CD4-positive, CD25-positive, alpha-beta regulatory T cell (primary cell): ENCODE data around the gene TMEM31. TPM values are rescaled to one million over a fixed set of nuclear protein-coding genes. Genes with fewer than 3 reads are reported as not detected.
A peak's percentile ranks its signal among the peaks of the same experiment; 100 is the strongest.

Source experiments
- ATAC-seq, 2 donors: fragments of 150-1000 bp; cut with Tn5 transposase; one replicate each; pipeline ENCODE4 v1.10.0; 2021; ENCODE audit warnings: low read depth in 2 of 2, moderate number of reproducible peaks in 2 of 2, moderate library complexity in 1 of 2
- DNase-seq, 3 donors: peaks; one replicate each; pipeline versions ENCODE4 v3.0.0 to v3.0.0-alpha.2; 2012 to 2022; ENCODE audit warnings: mixed read lengths in 1 of 3
- H3K27ac ChIP-seq: one replicate; pipeline ENCODE4 v1.7.0; 2013; ENCODE audit warnings: mild to moderate bottlenecking, low read length; ENCODE audit not compliant: insufficient read depth, poor library complexity, severe bottlenecking
- H3K27me3 ChIP-seq: one replicate; pipeline ENCODE4 v1.7.0; 2013; ENCODE audit warnings: low read length; ENCODE audit not compliant: control insufficient read depth, insufficient read depth
- H3K36me3 ChIP-seq: one replicate; pipeline ENCODE4 v1.7.0; 2013; ENCODE audit warnings: mild to moderate bottlenecking, low read length, moderate library complexity; ENCODE audit not compliant: control insufficient read depth, insufficient read depth
- H3K4me1 ChIP-seq: 2 replicates; pipeline ENCODE4 v1.7.0; 2013; ENCODE audit warnings: mild to moderate bottlenecking, low read length; ENCODE audit not compliant: insufficient read depth, control insufficient read depth, poor library complexity, severe bottlenecking
- H3K4me3 ChIP-seq: one replicate; pipeline ENCODE4 v1.7.0; 2013; ENCODE audit warnings: low read depth, mild to moderate bottlenecking, low read length, moderate library complexity
- H3K9me3 ChIP-seq, 2 experiments: 1 replicate in 1 of 2; 2 replicates in 1 of 2; pipeline ENCODE4 v1.7.0; 2013; ENCODE audit warnings: low read length in 2 of 2, mild to moderate bottlenecking in 1 of 2, moderate library complexity in 1 of 2; ENCODE audit not compliant: control insufficient read depth in 2 of 2
- H3K27ac Mint-ChIP-seq, 3 donors: one replicate each; pipeline ENCODE4 v1.8.0; 2020 to 2022; ENCODE audit warnings: mild to moderate bottlenecking in 3 of 3, mixed read lengths in 3 of 3, moderate library complexity in 2 of 3
- H3K27me3 Mint-ChIP-seq: one replicate; pipeline ENCODE4 v1.8.0; 2022; ENCODE audit warnings: mild to moderate bottlenecking, mixed read lengths
- H3K36me3 Mint-ChIP-seq: one replicate; pipeline ENCODE4 v1.8.0; 2020; ENCODE audit warnings: mixed read lengths
- H3K4me1 Mint-ChIP-seq, 4 donors: one replicate each; pipeline ENCODE4 v1.8.0; 2020 to 2022; ENCODE audit warnings: mixed read lengths in 4 of 4, mild to moderate bottlenecking in 1 of 4
- H3K4me3 Mint-ChIP-seq, 4 donors: one replicate each; pipeline ENCODE4 v1.8.0; 2020 to 2022; ENCODE audit warnings: mild to moderate bottlenecking in 4 of 4, mixed read lengths in 4 of 4, moderate library complexity in 3 of 4
- H3K9me3 Mint-ChIP-seq, 7 donors: one replicate each; pipeline ENCODE4 v1.8.0; 2020 to 2022; ENCODE audit warnings: mixed read lengths in 7 of 7, mild to moderate bottlenecking in 3 of 7, moderate library complexity in 2 of 7
- polyA plus RNA-seq, 4 donors: library from polyadenylated mRNA; unstranded; fragments of 300-500 nt; fragmentation: Illumina TruSeq; gene quantifications; one replicate each; pipeline ENCODE4 v1.2.3, GENCODE V29; 2021
- total RNA-seq: library from RNA; stranded (reverse); gene quantifications from one replicate; pipeline ENCODE4 v1.2.3, GENCODE V29; 2022

TMEM31 gene
- total and polyA plus RNA-seq, 5 donors from 2014 or later = 1.0 TPM; not detected in 4

DNA sequence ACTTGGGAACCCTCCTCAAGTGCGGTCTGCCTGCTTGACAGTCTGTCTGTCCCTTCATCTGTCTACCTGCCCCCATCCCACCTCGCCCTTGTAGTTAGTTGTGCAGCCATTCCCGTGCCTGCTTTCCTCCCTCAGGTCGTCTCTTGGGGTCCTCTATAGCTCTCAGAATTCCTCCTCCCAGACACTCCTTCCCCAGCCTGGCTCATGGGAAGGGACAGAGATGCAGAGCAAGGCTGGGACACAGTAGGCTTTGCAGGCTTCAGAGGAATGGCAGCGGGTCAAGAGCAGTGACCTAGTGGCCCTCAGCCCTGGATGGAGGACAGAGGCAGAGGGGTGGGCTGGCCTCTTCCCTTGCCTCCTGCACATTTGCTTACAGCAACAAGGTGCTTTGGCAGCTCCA is 18.3 kb downstream of the TMEM31 start:
- H3K27me3 Mint-ChIP-seq = peaks cover 4% of the 10 kb centered on the region

DNA sequence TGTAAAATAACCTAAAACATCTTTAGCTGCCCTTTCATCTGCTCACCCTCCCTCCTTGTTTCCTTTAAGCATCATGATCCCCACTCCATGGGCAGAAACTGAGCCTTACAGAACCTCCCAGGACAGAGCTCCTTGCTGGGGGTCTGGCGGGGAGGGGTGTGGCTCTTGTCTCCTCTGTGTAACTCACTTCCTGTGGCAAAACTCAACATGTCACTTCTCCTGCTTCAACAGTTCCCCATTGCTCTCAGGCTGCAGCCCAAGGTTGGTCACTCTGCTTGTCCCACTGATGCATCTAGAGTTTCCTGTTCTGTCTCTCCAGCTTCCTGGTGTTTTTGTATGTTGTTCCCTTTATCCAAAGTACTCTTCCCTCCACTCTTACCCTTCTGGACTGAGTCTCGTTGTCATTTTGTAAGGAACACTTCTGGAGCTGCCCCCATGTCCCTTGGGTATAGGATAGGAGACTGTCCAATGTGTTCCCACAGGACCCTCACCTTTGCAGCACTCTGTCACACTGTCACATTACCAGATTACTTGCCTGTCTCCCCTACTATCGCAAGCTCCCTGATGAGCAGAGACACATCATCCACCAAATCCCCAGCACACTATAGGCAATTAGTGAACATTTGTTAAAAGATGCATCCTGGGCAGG is 19.6 kb downstream of the TMEM31 start:
- no peak overlapping the region for H3K27ac Mint-ChIP-seq
- H3K36me3 ChIP-seq = no peaks in the 10 kb centered on the region
- H3K36me3 Mint-ChIP-seq = no peaks in the 10 kb centered on the region
- H3K4me1 Mint-ChIP-seq = peaks cover 0 to 4% (median 0%) of the 10 kb centered on the region in 4 donors
- peaks cover 4% of the 10 kb centered on the region for H3K27me3 Mint-ChIP-seq
- no peaks in the 10 kb centered on the region for H3K4me1 ChIP-seq
- DNase-seq = no peak
- no peak for ATAC-seq
- no peak overlapping the region for H3K27ac ChIP-seq
- peaks cover 4% of the 10 kb centered on the region for H3K27me3 ChIP-seq
- H3K4me3 Mint-ChIP-seq = no peak overlapping the region
- no peaks in the 10 kb centered on the region for H3K9me3 ChIP-seq
- no peaks in the 10 kb centered on the region for H3K9me3 Mint-ChIP-seq
- no peak overlapping the region for H3K4me3 ChIP-seq

More for the DNA sequence above, 18.3 kb downstream of the TMEM31 start:
- no peaks in the 10 kb centered on the region for H3K36me3 ChIP-seq
- H3K4me1 ChIP-seq = no peaks in the 10 kb centered on the region
- no peaks in the 10 kb centered on the region for H3K9me3 ChIP-seq
- H3K27ac ChIP-seq = no peak overlapping the region
- no peak for DNase-seq
- H3K4me3 ChIP-seq = no peak overlapping the region
- no peaks in the 10 kb centered on the region for H3K36me3 Mint-ChIP-seq
- peaks cover 0 to 4% (median 0%) of the 10 kb centered on the region in 4 donors for H3K4me1 Mint-ChIP-seq
- peaks cover 2% of the 10 kb centered on the region for H3K27me3 ChIP-seq
- no peak overlapping the region for H3K27ac Mint-ChIP-seq
- no peak for ATAC-seq
- H3K9me3 Mint-ChIP-seq = no peaks in the 10 kb centered on the region
- no peak overlapping the region for H3K4me3 Mint-ChIP-seq

DNA sequence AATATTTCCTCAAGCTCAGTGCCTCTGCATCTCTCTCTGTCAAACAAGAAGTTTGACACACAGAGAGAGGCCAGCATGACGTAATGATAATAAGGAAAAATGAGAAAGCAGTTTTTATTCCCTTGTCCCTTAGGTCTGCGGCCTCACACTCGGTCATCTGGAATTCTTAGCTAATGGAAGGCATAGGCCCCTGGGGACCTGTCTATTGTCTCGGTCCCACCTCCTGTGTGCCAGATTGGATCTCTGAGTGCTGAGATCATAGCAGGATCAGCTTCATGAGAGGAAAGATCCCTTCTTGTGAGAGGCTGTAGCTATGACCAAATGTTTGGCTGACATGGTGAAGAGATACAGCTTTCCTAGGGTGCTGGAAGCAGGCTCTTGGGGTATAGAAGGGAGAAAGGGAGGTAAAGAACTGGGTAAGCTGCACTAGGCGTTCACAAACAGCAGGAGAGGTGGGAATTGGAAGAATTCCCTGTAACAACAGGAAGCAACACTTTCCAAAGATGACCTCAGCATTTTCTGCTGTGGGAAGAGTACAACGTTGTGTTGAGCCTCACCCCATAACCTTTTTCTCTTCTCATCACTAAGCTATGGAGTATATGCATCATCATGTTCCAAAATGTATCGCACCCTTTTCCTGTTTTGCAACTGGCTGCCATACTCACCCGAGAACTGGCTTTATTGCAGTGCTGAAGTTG is 20.2 kb downstream of the TMEM31 start:
- peaks cover 0 to 4% (median 0%) of the 10 kb centered on the region in 4 donors for H3K4me1 Mint-ChIP-seq
- H3K9me3 ChIP-seq = no peaks in the 10 kb centered on the region
- no peak for ATAC-seq
- no peaks in the 10 kb centered on the region for H3K4me1 ChIP-seq
- H3K36me3 ChIP-seq = no peaks in the 10 kb centered on the region
- H3K4me3 Mint-ChIP-seq = no peak overlapping the region
- peaks cover 4% of the 10 kb centered on the region for H3K27me3 ChIP-seq
- H3K27me3 Mint-ChIP-seq = peaks cover 2% of the 10 kb centered on the region
- DNase-seq = no peak
- H3K4me3 ChIP-seq = no peak overlapping the region
- H3K27ac Mint-ChIP-seq = no peak overlapping the region
- no peak overlapping the region for H3K27ac ChIP-seq
- H3K9me3 Mint-ChIP-seq = no peaks in the 10 kb centered on the region
- no peaks in the 10 kb centered on the region for H3K36me3 Mint-ChIP-seq

DNA sequence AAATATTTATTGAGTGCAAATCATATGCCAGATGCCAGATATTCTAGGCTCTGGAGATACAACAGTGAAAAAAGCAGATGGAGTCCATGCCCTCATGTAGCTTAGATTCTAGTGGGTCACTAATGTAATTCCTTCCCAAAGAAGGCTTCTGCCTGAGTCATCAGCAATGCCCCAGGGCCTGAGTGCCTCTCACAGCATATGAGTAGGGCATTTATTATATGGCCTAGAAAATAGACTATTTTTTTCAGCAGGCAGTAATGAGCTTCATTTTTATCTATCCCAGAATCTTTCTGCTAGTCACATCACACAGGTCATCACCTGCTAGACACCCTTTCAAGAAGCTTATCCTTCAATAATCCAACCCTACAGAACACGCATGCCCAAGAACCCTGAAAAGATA is 22.3 kb downstream of the TMEM31 start:
- H3K4me3 Mint-ChIP-seq = no peak overlapping the region
- H3K36me3 ChIP-seq = no peaks in the 10 kb centered on the region
- no peak overlapping the region for H3K27ac ChIP-seq
- no peaks in the 10 kb centered on the region for H3K9me3 ChIP-seq
- no peak overlapping the region for H3K27ac Mint-ChIP-seq
- no peak overlapping the region for H3K4me3 ChIP-seq
- peaks cover 4% of the 10 kb centered on the region for H3K27me3 ChIP-seq
- DNase-seq = no peak
- no peak for ATAC-seq
- no peaks in the 10 kb centered on the region for H3K4me1 ChIP-seq
- no peaks in the 10 kb centered on the region for H3K9me3 Mint-ChIP-seq
- peaks cover 0 to 4% (median 0%) of the 10 kb centered on the region in 4 donors for H3K4me1 Mint-ChIP-seq
- H3K27me3 Mint-ChIP-seq = no peaks in the 10 kb centered on the region
- H3K36me3 Mint-ChIP-seq = no peaks in the 10 kb centered on the region

DNA sequence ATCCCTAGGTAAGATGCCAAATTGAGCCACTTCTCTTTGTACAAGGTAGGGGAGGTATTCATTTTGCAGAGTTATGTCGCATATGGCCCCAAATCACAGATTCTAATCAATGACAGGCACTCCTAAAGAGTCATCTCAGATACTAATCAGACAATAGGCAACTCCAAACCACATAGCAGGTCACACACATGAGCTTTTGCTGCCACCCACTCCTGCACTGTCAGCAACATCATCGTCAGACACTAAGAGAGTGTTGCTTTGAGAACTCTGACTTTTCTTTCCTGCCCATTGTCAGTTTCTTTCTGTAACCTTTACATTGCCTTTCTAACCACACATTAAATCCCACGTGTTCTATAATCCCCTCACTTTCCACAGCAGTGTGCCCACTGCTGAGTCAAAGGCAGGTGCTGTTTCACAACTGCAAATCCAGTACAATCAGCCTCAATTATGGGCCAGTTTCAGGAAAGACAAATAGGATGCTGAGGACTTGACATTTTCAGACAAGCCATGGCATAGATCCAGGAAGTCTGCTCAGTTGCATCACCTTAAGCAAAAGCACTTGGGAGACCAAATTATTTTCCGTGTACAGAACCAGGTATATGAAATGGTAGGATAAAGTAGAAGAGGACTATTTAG is 23.5 kb downstream of the TMEM31 start:
- no peaks in the 10 kb centered on the region for H3K4me1 ChIP-seq
- H3K36me3 ChIP-seq = no peaks in the 10 kb centered on the region
- Mint-ChIP-seq H3K9me3 (no peaks in the 10 kb centered on the region), H3K36me3 (no peaks in the 10 kb centered on the region), H3K27me3 (no peaks in the 10 kb centered on the region), H3K4me3 (no peak overlapping the region), H3K4me1 (peaks cover 0 to 4% (median 0%) of the 10 kb centered on the region in 4 donors), H3K27ac (no peak overlapping the region)
- H3K9me3 ChIP-seq = no peaks in the 10 kb centered on the region
- no peak overlapping the region for H3K4me3 ChIP-seq
- no peak for ATAC-seq
- no peak overlapping the region for H3K27ac ChIP-seq
- DNase-seq = no peak
- peaks cover 4% of the 10 kb centered on the region for H3K27me3 ChIP-seq

DNA sequence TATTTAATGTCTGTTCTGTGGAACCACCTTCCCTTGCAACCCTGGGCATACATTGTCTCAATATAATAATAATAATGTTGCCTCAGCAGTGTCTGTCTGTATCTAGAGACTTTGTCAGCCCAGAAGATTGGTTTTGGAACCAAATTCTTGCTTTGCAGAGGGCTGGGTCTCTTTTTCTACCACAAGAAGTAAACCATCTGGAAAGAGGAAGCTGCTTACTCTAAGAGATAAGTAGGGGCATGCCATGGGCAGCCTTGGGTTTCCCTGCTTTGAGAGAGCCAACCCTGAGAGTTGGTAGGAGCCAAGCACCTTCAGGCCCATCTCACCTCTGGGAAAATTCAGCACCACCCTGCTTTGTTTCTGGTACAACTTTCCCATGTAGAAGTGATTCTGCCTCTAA is 27.0 kb downstream of the TMEM31 start:
- Mint-ChIP-seq H3K4me3 (no peak overlapping the region), H3K27ac (peak overlapping the region in 1 of 3 donors; percentile 38), H3K4me1 (no peaks in the 10 kb centered on the region)

DNA sequence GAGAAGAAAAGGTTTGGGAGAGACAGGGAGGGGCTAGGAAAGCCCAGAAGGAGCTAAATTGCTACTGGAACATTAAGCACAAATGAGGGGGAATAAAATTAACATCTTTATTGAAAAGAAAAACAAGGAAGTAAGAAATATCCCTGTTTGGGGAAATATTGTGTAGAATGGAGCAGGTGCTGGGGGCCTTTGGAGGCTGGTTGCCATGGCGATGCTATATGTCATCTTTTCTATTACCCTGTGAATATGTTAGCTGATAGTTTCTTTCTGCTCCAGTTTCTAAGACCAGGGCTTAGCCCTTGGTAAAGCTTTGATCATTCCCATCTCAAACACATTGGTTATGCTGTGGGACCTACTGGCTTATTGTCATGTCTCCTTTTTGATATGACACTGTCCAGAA is 28.7 kb downstream of the TMEM31 start:
- Histone ChIP-seq H3K4me3 (no peak overlapping the region), H3K9me3 (no peaks in the 10 kb centered on the region), H3K4me1 (no peaks in the 10 kb centered on the region), H3K36me3 (no peaks in the 10 kb centered on the region), H3K27ac (no peak overlapping the region), H3K27me3 (no peaks in the 10 kb centered on the region)
- no peaks in the 10 kb centered on the region for H3K9me3 Mint-ChIP-seq
- no peak for ATAC-seq
- no peak overlapping the region for H3K27ac Mint-ChIP-seq
- DNase-seq = no peak
- no peaks in the 10 kb centered on the region for H3K36me3 Mint-ChIP-seq
- no peak overlapping the region for H3K4me3 Mint-ChIP-seq
- no peaks in the 10 kb centered on the region for H3K27me3 Mint-ChIP-seq
- no peaks in the 10 kb centered on the region for H3K4me1 Mint-ChIP-seq

More for the DNA sequence above, 27.0 kb downstream of the TMEM31 start:
- no peaks in the 10 kb centered on the region for H3K4me1 ChIP-seq
- H3K27me3 ChIP-seq = peaks cover 4% of the 10 kb centered on the region
- no peak overlapping the region for H3K27ac ChIP-seq
- H3K27me3 Mint-ChIP-seq = no peaks in the 10 kb centered on the region
- no peak for ATAC-seq
- H3K36me3 Mint-ChIP-seq = no peaks in the 10 kb centered on the region
- no peaks in the 10 kb centered on the region for H3K36me3 ChIP-seq
- DNase-seq = no peak
- no peak overlapping the region for H3K4me3 ChIP-seq
- no peaks in the 10 kb centered on the region for H3K9me3 ChIP-seq
- H3K9me3 Mint-ChIP-seq = no peaks in the 10 kb centered on the region
